ENCODE data around the gene PPARA. TPM values are rescaled to one million over a fixed set of nuclear protein-coding genes. Genes with fewer than 3 reads are reported as not detected.
"Not testable (repeated sequence)": the region's sequence is repeated elsewhere in the genome, so short reads cannot be mapped to it uniquely, and the experiment has no call there.

The PPARA gene
- polyA plus RNA-seq, 1 donor from 2014 or later: 0.43 TPM

GRCh38 chr22:46265627-46266026 lies 115.3 kb downstream of the PPARA start:
- H2AFZ ChIP-seq (ENCODE audit: low read depth, low read length); H4K20me1 ChIP-seq (ENCODE audit: insufficient read depth); H3K9me2 ChIP-seq (ENCODE audit: insufficient read depth, low read length); H3K27ac ChIP-seq (ENCODE audit: low read length); H3K36me3 ChIP-seq (ENCODE audit: insufficient read depth, low read length); H3F3A ChIP-seq (ENCODE audit: insufficient read depth, low read length, poor library complexity, severe bottlenecking); H3K79me2 ChIP-seq (replicated peaks; ENCODE audit: insufficient read depth, low read length); H3K4me3 ChIP-seq (ENCODE audit: low read length); H3K4me2 ChIP-seq (ENCODE audit: low read length); H3K9ac ChIP-seq (ENCODE audit: low read length): not testable (repeated sequence)
- Histone ChIP-seq H3K27me3 (ENCODE audit: insufficient read depth, low read depth, low read length) (peaks cover 53% of the 10 kb centered on the region), H3K9me3 (ENCODE audit: low read length) (peaks cover 21% of the 10 kb centered on the region)

- H3K4me2 ChIP-seq (ENCODE audit: low read length): no peak within 1 kb of the TSS
- H3K9me2 ChIP-seq (ENCODE audit: insufficient read depth, low read length): no peaks in the 10 kb centered on the region
- H3K27me3 ChIP-seq (ENCODE audit: insufficient read depth, low read depth, low read length): peaks cover 33% of the 10 kb centered on the region
- no peaks in the 10 kb centered on the region for H4K20me1 ChIP-seq (ENCODE audit: insufficient read depth)
- H3K79me2 ChIP-seq (replicated peaks; ENCODE audit: insufficient read depth, low read length): no peaks in the 10 kb centered on the region
- H2AFZ ChIP-seq (ENCODE audit: low read depth, low read length): peak within 1 kb of the TSS; percentile 33
- peaks cover 6% of the 10 kb centered on the region for H3K9me3 ChIP-seq (ENCODE audit: low read length)
- no peak for TF ChIP-seq REST (IDR thresholded peaks at IDR 0.05; ENCODE audit: borderline replicate concordance)
- TF ChIP-seq EP300 (conservative IDR thresholded peaks at IDR 0.05; ENCODE audit: poor library complexity, severe bottlenecking): no peak
- TF ChIP-seq RAD21 (conservative IDR thresholded peaks at IDR 0.05): no peak
- no peak for TF ChIP-seq EZH2 (IDR thresholded peaks at IDR 0.05; ENCODE audit: borderline replicate concordance, insufficient read depth, low read length, poor library complexity, severe bottlenecking)
- no peak for TF ChIP-seq POLR2AphosphoS5 (IDR thresholded peaks at IDR 0.05)
- no peak for TF ChIP-seq SMC3 (conservative IDR thresholded peaks at IDR 0.05; ENCODE audit: poor library complexity)
- TF ChIP-seq CTCF (IDR thresholded peaks at IDR 0.05; ENCODE audit: poor library complexity, severe bottlenecking): no peak
- no peak for TF ChIP-seq TAF1 (IDR thresholded peaks at IDR 0.05; ENCODE audit: low read depth)
- no peak for TF ChIP-seq MXI1 (conservative IDR thresholded peaks at IDR 0.05; ENCODE audit: poor library complexity, severe bottlenecking)
- H3K4me3 ChIP-seq (ENCODE audit: low read length): peak within 1 kb of the TSS; percentile 69
- no peaks in the 10 kb centered on the region for H3F3A ChIP-seq (ENCODE audit: insufficient read depth, low read length, poor library complexity, severe bottlenecking)
- H3K36me3 ChIP-seq (ENCODE audit: insufficient read depth, low read length): no peaks in the 10 kb centered on the region
- H3K9ac ChIP-seq (ENCODE audit: low read length): peak within 1 kb of the TSS; percentile 23
- no peak within 1 kb of the TSS for H3K27ac ChIP-seq (ENCODE audit: low read length)
Measured at GRCh38 chr22:46267431-46268279, 117.3 kb downstream of the PPARA start, which contains the start of gene TTC38. TSS of gene TTC38 (plus strand) at chr22:46268008. CDS start at chr22:46268040, 32 bp downstream.
